ENCODE results near the gene TMEM38A.

TMEM38A gene

GRCh38 chr19:16660763-16661479 is at the start of gene TMEM38A:
TMEM38A (plus strand) TSS chr19:16661139; CDS start chr19:16661218, 79 bp downstream.
- DNase-seq = peak; percentile 41

GRCh38 chr19:16612636-16613035 is 48.3 kb upstream of the TMEM38A start:
- DNase-seq = no peak

GRCh38 chr19:16613841-16614240 is 47.1 kb upstream of the TMEM38A start:
- DNase-seq = no peak

GRCh38 chr19:16614941-16615340 is 46.0 kb upstream of the TMEM38A start:
- no peak for DNase-seq

GRCh38 chr19:16615808-16616207 is 45.1 kb upstream of the TMEM38A start:
- DNase-seq = no peak

- DNase-seq = no peak
Measured at GRCh38 chr19:16618248-16618647, 42.7 kb upstream of the TMEM38A start.

GRCh38 chr19:16619457-16619856 is 41.5 kb upstream of the TMEM38A start:
- no peak for DNase-seq

- DNase-seq = no peak
Measured at GRCh38 chr19:16620018-16620417, 40.9 kb upstream of the TMEM38A start.

GRCh38 chr19:16620584-16620983 is 40.4 kb upstream of the TMEM38A start:
- no peak for DNase-seq

GRCh38 chr19:16621165-16621800 is 39.7 kb upstream of the TMEM38A start:
- DNase-seq = no peak

GRCh38 chr19:16623066-16623465 is 37.9 kb upstream of the TMEM38A start:
- no peak for DNase-seq

- no peak for DNase-seq
Measured at GRCh38 chr19:16623576-16623975, 37.4 kb upstream of the TMEM38A start.

- DNase-seq = no peak
Measured at GRCh38 chr19:16624236-16624635, 36.7 kb upstream of the TMEM38A start.

GRCh38 chr19:16625163-16625958 is 35.6 kb upstream of the TMEM38A start:
- no peak for DNase-seq

- no peak for DNase-seq
Measured at GRCh38 chr19:16626796-16627192, 34.1 kb upstream of the TMEM38A start.

- DNase-seq = no peak
Measured at GRCh38 chr19:16627193-16627927, 33.6 kb upstream of the TMEM38A start.

GRCh38 chr19:16627928-16628182 is 33.1 kb upstream of the TMEM38A start:
- DNase-seq = no peak

GRCh38 chr19:16628183-16628983 is 32.6 kb upstream of the TMEM38A start, which contains the start of gene MED26:
MED26 (minus strand) TSS chr19:16628204; CDS start chr19:16627943, 261 bp downstream.
- peak; percentile 94 for DNase-seq

- no peak for DNase-seq
Measured at GRCh38 chr19:16628984-16629691, 31.8 kb upstream of the TMEM38A start.

GRCh38 chr19:16631465-16631864 is 29.5 kb upstream of the TMEM38A start:
- no peak for DNase-seq

GRCh38 chr19:16637535-16637934 is 23.4 kb upstream of the TMEM38A start:
- no peak for DNase-seq

GRCh38 chr19:16638666-16639065 is 22.3 kb upstream of the TMEM38A start:
- DNase-seq = no peak
